ENCODE measurements around the gene KREMEN2. TPM values are rescaled to one million over a fixed set of nuclear protein-coding genes. Genes with fewer than 3 reads are reported as not detected.
"Not testable (repeated sequence)": the region's sequence is repeated elsewhere in the genome, so short reads cannot be mapped to it uniquely, and the experiment has no call there.

KREMEN2 gene
- polyA plus RNA-seq, 1 donor, result 0.66 TPM

DNA sequence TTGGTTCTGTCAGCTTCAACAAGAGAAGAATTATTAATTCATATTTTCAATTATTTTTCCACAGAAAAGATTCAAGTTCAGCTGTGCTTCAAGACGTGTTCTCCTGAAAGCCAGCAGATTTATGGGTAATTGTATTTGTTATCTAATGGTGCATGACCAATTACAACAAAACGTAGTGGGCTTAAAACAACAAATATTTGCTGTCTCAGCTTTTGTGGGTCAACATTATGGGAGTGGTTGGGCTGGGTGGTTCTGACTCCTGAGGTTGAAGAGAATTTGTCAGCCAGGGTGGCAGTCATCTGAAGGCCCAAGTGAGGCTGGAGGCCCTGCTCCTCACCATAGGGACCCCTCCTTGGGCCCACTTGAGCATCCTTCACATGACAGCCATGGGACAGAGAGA lies 24.1 kb upstream of the KREMEN2 start:
- Histone ChIP-seq H3K4me1 (ENCODE audit: control insufficient read depth, insufficient read depth, low read length) (no peaks in the 10 kb centered on the region), H3K27me3 (ENCODE audit: control insufficient read depth, insufficient read depth, low read length) (no peaks in the 10 kb centered on the region), H3K4me3 (ENCODE audit: low read length) (no peak overlapping the region), H3K36me3 (ENCODE audit: control insufficient read depth, insufficient read depth, low read length) (peaks cover 47% of the 10 kb centered on the region), H3K9me3 (ENCODE audit: control insufficient read depth, low read depth, low read length) (no peaks in the 10 kb centered on the region), H3K27ac (ENCODE audit: low read length) (no peak overlapping the region)
- 88% methylated on average over 1 of the region's 2 CpGs for WGBS (ENCODE audit: insufficient coverage, low lambda C conversion rate)
- no peak for DNase-seq

DNA sequence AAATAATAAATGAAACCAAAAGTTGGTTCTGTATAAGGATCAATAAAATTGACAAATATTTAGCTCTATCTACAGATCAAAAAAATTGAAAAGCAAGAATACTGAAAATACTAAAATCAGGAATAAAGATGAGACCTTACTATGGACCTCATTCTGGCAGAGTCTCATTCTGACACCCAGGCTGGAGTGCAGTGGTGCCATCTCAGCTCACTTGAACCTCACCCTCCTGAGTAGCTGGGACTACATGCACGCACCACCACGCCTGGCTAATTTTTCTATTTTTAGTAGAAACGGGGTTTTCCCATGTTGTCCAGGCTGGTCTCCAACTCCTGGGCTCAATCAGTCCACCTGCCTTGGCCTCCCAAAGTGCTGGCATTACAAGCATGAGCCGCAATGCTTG lies 22.0 kb upstream of the KREMEN2 start:
- H3K4me3 ChIP-seq (ENCODE audit: low read length), result no peak overlapping the region
- H3K27ac ChIP-seq (ENCODE audit: low read length), result no peak overlapping the region
- peaks cover 40% of the 10 kb centered on the region for H3K36me3 ChIP-seq (ENCODE audit: control insufficient read depth, insufficient read depth, low read length)
- no peak for DNase-seq
- WGBS (ENCODE audit: insufficient coverage, low lambda C conversion rate), result no CpG with 5 or more reads among the region's 4 CpGs
- no peaks in the 10 kb centered on the region for H3K27me3 ChIP-seq (ENCODE audit: control insufficient read depth, insufficient read depth, low read length)
- H3K4me1 ChIP-seq (ENCODE audit: control insufficient read depth, insufficient read depth, low read length), result no peaks in the 10 kb centered on the region
- H3K9me3 ChIP-seq (ENCODE audit: control insufficient read depth, low read depth, low read length), result no peaks in the 10 kb centered on the region

GRCh38 chr16:2943716-2944115 lies 20.4 kb upstream of the KREMEN2 start:
- not testable (repeated sequence) for H3K4me1 ChIP-seq (ENCODE audit: control insufficient read depth, insufficient read depth, low read length); H3K27ac ChIP-seq (ENCODE audit: low read length); H3K9me3 ChIP-seq (ENCODE audit: control insufficient read depth, low read depth, low read length); H3K4me3 ChIP-seq (ENCODE audit: low read length); DNase-seq; H3K27me3 ChIP-seq (ENCODE audit: control insufficient read depth, insufficient read depth, low read length)
- no CpG with 5 or more reads among the region's 12 CpGs for WGBS (ENCODE audit: insufficient coverage, low lambda C conversion rate)
- peaks cover 30% of the 10 kb centered on the region for H3K36me3 ChIP-seq (ENCODE audit: control insufficient read depth, insufficient read depth, low read length)

DNA sequence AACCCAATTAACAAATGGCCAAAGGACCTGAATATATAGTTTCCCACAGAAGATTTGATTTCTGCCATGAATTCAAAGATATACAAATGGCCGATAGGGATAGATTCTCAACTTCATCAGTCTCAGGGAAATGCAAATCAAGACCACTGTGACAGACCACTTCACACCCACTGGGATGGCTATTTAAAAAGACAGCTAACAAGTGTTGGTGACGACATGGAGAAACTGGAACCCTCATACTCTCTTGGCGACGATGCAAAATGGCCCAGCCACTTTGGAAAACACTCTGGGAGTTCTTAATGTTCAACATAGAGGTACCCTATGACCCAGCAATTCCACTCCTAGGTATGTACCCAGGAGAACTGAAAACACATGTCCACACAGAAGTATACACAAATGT lies 17.4 kb upstream of the KREMEN2 start:
- peaks cover 12% of the 10 kb centered on the region for H3K36me3 ChIP-seq (ENCODE audit: control insufficient read depth, insufficient read depth, low read length)
- DNase-seq, result no peak
- H3K4me1 ChIP-seq (ENCODE audit: control insufficient read depth, insufficient read depth, low read length), result no peaks in the 10 kb centered on the region
- no peak overlapping the region for H3K4me3 ChIP-seq (ENCODE audit: low read length)
- H3K27ac ChIP-seq (ENCODE audit: low read length), result no peak overlapping the region
- H3K9me3 ChIP-seq (ENCODE audit: control insufficient read depth, low read depth, low read length), result peaks cover 2% of the 10 kb centered on the region
- H3K27me3 ChIP-seq (ENCODE audit: control insufficient read depth, insufficient read depth, low read length), result no peaks in the 10 kb centered on the region
- no CpG with 5 or more reads among the region's 4 CpGs for WGBS (ENCODE audit: insufficient coverage, low lambda C conversion rate)

DNA sequence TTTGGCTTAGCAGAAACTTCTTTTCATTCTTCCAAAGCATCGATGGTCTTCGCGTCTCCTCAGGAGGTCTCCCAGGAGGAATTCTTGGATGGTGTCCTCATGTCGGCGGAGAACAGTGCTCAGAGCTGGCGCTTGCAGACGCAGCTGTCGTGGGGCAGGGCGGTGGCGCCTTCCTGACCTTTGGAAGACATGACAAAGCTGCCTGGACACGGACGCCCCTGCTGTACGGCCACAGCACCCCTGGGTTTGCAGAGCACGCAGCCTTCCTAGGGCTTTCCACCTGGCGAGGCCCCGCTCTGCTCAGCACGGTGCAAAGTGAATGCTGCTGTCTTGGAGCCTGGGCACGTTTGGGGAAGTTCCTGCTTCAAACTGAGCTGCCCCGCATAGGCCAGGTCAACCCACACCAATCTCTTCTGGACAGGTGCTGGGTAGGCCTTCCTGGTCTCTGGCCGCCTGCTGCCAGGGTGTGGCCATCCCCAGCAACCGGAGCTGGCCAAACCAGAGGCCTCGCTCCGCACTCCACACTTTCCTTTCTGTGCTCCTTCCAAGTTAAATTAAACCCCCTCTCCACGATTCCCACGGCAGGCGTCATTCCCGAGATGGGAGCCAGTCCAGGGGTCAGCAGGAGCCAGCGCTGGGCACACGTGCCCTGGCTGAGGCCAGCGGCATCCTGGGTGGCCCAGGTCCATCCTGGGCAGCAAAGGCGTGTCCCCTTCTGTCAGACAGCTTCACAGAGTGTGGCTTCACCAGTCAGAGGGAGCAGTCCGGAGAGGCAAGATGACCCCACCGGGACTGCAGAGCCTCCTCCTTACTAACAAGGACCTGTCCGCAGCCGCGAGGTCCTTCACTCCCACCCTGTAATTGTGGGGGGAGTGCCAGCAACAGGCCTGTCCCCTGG lies 15.0 kb upstream of the KREMEN2 start:
- H3K27me3 ChIP-seq (ENCODE audit: control insufficient read depth, insufficient read depth, low read length), result no peaks in the 10 kb centered on the region
- no peak overlapping the region for H3K27ac ChIP-seq (ENCODE audit: low read length)
- H3K4me3 ChIP-seq (ENCODE audit: low read length), result no peak overlapping the region
- no CpG with 5 or more reads among the region's 36 CpGs for WGBS (ENCODE audit: insufficient coverage, low lambda C conversion rate)
- H3K4me1 ChIP-seq (ENCODE audit: control insufficient read depth, insufficient read depth, low read length), result no peaks in the 10 kb centered on the region
- peaks cover 2% of the 10 kb centered on the region for H3K9me3 ChIP-seq (ENCODE audit: control insufficient read depth, low read depth, low read length)
- DNase-seq, result no peak
- peaks cover 3% of the 10 kb centered on the region for H3K36me3 ChIP-seq (ENCODE audit: control insufficient read depth, insufficient read depth, low read length)

DNA sequence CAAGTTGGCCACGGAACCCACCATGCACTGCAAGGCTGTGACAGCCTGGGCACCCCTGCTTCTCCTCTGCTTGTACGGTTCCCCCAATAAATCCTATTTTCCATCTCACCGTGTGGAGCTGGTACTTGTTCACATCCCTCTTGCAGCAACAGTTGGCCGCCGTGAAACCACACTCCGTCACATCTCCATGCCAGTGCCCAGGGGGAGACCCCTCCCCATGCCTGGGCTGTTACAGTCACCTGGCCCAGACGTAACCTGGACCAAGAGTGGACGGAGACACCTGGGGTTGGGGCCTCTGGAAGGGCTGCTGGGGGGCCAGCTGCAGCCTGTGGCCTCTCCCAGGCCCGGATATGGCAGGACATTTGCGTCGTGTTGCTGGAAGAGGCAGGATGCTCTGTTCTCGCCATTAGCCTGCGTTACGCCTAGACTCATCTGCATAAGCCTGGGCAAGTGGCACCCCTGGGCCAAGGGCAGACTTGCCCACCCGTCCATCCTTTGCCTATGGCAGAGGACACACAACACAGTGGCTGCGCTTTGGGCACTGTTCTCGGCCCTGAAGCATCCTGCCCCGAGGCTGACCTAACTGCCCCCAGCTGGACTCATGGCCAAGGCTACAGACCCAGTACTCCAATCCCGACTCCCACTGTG lies 14.2 kb upstream of the KREMEN2 start:
- WGBS (ENCODE audit: insufficient coverage, low lambda C conversion rate), result no CpG with 5 or more reads among the region's 19 CpGs
- peaks cover 3% of the 10 kb centered on the region for H3K36me3 ChIP-seq (ENCODE audit: control insufficient read depth, insufficient read depth, low read length)
- no peak overlapping the region for H3K4me3 ChIP-seq (ENCODE audit: low read length)
- H3K27me3 ChIP-seq (ENCODE audit: control insufficient read depth, insufficient read depth, low read length), result peaks cover 2% of the 10 kb centered on the region
- DNase-seq, result no peak
- H3K9me3 ChIP-seq (ENCODE audit: control insufficient read depth, low read depth, low read length), result peaks cover 4% of the 10 kb centered on the region
- no peaks in the 10 kb centered on the region for H3K4me1 ChIP-seq (ENCODE audit: control insufficient read depth, insufficient read depth, low read length)
- H3K27ac ChIP-seq (ENCODE audit: low read length), result no peak overlapping the region

GRCh38 chr16:2950353-2950724 lies 13.7 kb upstream of the KREMEN2 start:
- Histone ChIP-seq H3K4me1 (ENCODE audit: control insufficient read depth, insufficient read depth, low read length) (peaks cover 2% of the 10 kb centered on the region), H3K4me3 (ENCODE audit: low read length) (no peak overlapping the region), H3K9me3 (ENCODE audit: control insufficient read depth, low read depth, low read length) (peaks cover 6% of the 10 kb centered on the region), H3K36me3 (ENCODE audit: control insufficient read depth, insufficient read depth, low read length) (peaks cover 3% of the 10 kb centered on the region), H3K27ac (ENCODE audit: low read length) (no peak overlapping the region), H3K27me3 (ENCODE audit: control insufficient read depth, insufficient read depth, low read length) (peaks cover 4% of the 10 kb centered on the region)
- WGBS (ENCODE audit: insufficient coverage, low lambda C conversion rate), result no CpG with 5 or more reads among the region's 13 CpGs
- DNase-seq, result no peak

DNA sequence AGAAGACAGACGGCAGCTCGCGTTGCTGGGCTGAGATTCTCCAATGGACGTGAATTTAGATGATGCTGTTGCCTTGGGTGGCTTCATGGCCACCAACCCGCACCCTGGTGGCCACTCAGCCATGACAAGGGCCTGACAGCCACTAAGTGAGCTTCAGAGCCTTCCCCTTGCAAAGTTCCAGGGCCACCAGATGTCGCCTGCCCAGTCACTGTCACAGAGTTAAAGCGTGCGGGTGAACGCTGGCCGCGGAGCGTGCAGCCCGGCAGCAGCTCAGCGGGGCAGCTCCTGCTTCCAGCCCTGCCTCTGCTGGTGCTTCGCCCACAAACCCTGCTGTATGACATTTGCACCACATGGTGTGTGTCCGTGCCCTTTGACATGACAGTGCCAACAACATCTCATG lies 13.3 kb upstream of the KREMEN2 start:
- Histone ChIP-seq H3K27ac (ENCODE audit: low read length) (no peak overlapping the region), H3K27me3 (ENCODE audit: control insufficient read depth, insufficient read depth, low read length) (peaks cover 7% of the 10 kb centered on the region), H3K4me1 (ENCODE audit: control insufficient read depth, insufficient read depth, low read length) (peaks cover 5% of the 10 kb centered on the region), H3K4me3 (ENCODE audit: low read length) (no peak overlapping the region), H3K36me3 (ENCODE audit: control insufficient read depth, insufficient read depth, low read length) (peaks cover 3% of the 10 kb centered on the region), H3K9me3 (ENCODE audit: control insufficient read depth, low read depth, low read length) (peaks cover 6% of the 10 kb centered on the region)
- WGBS (ENCODE audit: insufficient coverage, low lambda C conversion rate), result no CpG with 5 or more reads among the region's 16 CpGs
- no peak for DNase-seq

DNA sequence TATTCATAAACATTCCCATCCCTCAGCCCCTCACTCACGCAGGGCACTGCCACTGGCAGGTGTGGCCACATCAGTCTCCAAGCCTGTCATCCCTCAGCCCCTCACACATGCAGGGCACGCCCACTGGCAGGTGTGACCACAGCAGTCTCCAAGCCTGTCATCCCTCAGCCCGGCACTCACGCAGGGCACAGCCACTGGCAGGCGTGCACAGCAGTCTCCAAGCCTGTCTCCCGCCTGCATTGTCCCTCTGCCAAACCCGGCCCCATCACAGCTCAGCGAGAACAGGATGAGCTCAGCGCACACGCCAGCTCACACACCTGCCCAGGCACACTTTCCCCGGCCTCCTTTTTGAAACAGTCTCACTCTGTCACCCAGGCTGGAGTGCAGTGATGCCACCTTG lies 11.4 kb upstream of the KREMEN2 start:
- H3K4me1 ChIP-seq (ENCODE audit: control insufficient read depth, insufficient read depth, low read length), result peaks cover 13% of the 10 kb centered on the region
- no peak overlapping the region for H3K27ac ChIP-seq (ENCODE audit: low read length)
- peaks cover 12% of the 10 kb centered on the region for H3K27me3 ChIP-seq (ENCODE audit: control insufficient read depth, insufficient read depth, low read length)
- H3K9me3 ChIP-seq (ENCODE audit: control insufficient read depth, low read depth, low read length), result peaks cover 8% of the 10 kb centered on the region
- DNase-seq, result no peak
- H3K36me3 ChIP-seq (ENCODE audit: control insufficient read depth, insufficient read depth, low read length), result no peaks in the 10 kb centered on the region
- no peak overlapping the region for H3K4me3 ChIP-seq (ENCODE audit: low read length)
- no CpG with 5 or more reads among the region's 11 CpGs for WGBS (ENCODE audit: insufficient coverage, low lambda C conversion rate)

GRCh38 chr16:2953706-2954627 lies 10.1 kb upstream of the KREMEN2 start:
- Histone ChIP-seq H3K27me3 (ENCODE audit: control insufficient read depth, insufficient read depth, low read length) (peaks cover 13% of the 10 kb centered on the region), H3K4me3 (ENCODE audit: low read length) (no peak overlapping the region), H3K4me1 (ENCODE audit: control insufficient read depth, insufficient read depth, low read length) (peaks cover 13% of the 10 kb centered on the region), H3K27ac (ENCODE audit: low read length) (no peak overlapping the region), H3K36me3 (ENCODE audit: control insufficient read depth, insufficient read depth, low read length) (no peaks in the 10 kb centered on the region), H3K9me3 (ENCODE audit: control insufficient read depth, low read depth, low read length) (peaks cover 8% of the 10 kb centered on the region)
- WGBS (ENCODE audit: insufficient coverage, low lambda C conversion rate), result no CpG with 5 or more reads among the region's 31 CpGs
- DNase-seq, result no peak

All from large intestine (tissue), 3 donors.